ENCODE measurements around the gene ROR2. TPM values are rescaled to one million over a fixed set of nuclear protein-coding genes. Genes with fewer than 3 reads are reported as not detected.
A peak's percentile ranks its signal among the peaks of the same experiment; 100 is the strongest.

Gene ROR2
- total RNA-seq, 3 donors from 2014 or later (not counting 1 experiment from before 2014, with no cell fraction given): 1.7 TPM; not detected in 2

DNA sequence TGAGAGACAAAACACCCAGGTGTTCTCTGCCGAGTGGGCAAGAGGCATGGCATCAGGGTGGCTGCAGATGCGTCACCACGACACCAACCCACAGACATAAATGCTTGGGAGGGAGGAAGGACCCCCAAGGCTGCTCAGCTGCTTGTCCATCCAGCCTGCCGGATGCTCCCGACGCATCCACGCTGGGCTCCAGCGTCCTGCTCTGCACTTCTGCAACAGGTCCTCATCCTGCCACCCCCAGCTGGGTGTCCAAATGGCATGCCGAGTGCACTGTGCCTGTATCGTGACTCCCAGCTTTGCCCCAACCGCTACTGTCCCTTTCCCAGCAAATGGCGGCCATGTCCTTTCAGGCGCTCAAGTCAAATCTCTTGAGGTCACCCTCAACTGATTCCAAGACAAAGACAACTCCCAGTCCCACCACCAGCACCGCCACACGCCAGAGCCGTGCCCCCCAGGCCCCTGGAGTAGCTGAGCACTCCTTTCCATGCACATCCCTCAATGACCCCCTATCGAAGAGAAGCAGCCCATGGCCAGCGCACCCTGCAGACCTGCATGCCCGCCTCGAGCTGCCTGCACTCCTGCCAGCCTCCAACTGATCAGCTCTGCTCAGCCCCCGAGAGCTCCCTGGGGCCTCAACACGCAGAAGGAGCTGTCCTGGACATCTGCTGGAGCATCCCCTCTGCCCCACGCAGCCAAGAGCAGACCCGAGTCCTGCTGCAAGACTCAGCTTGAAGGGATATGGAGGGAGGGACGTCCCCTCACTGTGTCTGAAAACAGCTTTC is 116.7 kb downstream of the ROR2 start:
- Mint-ChIP-seq H3K4me1 (no peaks in the 10 kb centered on the region), H3K27me3 (ENCODE audit: low read depth in 2 of 2) (peaks cover 0 to 4% of the 10 kb centered on the region in 2 donors), H3K27ac (no peak overlapping the region), H3K4me3 (no peak overlapping the region), H3K9me3 (no peaks in the 10 kb centered on the region), H3K36me3 (no peaks in the 10 kb centered on the region)
- no peaks in the 10 kb centered on the region for H3K27me3 ChIP-seq (ENCODE audit: control insufficient read depth, insufficient read depth, low read length)
- TF ChIP-seq CTCF (IDR thresholded peaks at IDR 0.05): no peak
- no peak overlapping the region for H3K4me3 ChIP-seq (ENCODE audit: low read length)
- intact Hi-C loops (cut with micrococcal nuclease): no loop called here
- H3K36me3 ChIP-seq (ENCODE audit: control insufficient read depth, insufficient read depth, low read length): no peaks in the 10 kb centered on the region
- H3K4me1 ChIP-seq (ENCODE audit: control insufficient read depth, insufficient read depth, low read length): no peaks in the 10 kb centered on the region
- no peak for DNase-seq
- H3K27ac ChIP-seq (ENCODE audit: low read length): no peak overlapping the region
- ATAC-seq: peak in 1 of 3 donors; percentile 16
- 92% methylated on average over 25 of the region's 25 CpGs for WGBS (ENCODE audit: insufficient coverage)
- no peaks in the 10 kb centered on the region for H3K9me3 ChIP-seq (ENCODE audit: control insufficient read depth, insufficient read depth, low read length)

GRCh38 chr9:91832322-91832721 is 117.7 kb downstream of the ROR2 start:
- H3K27me3 ChIP-seq (ENCODE audit: control insufficient read depth, insufficient read depth, low read length): no peaks in the 10 kb centered on the region
- H3K4me3 Mint-ChIP-seq: no peak overlapping the region
- ATAC-seq: no peak

DNA sequence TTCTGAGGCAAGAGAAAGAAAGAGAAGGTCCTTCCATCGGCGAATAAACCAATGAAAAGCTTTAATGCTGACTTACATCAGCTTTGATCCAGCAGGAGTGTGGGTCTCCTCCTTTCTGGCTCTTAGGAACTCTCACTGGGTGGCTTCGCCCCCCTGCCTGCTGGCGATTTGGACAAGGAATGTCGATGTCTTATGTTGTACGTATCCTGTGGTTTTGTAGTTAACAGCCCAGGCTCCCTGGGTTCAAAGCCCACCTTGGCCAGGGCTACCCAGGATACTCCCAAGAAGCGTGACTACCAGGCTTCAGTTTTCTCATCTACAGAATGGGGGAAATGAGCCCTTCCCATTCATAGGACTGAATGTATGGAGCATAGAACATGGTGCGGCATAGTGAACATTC is 124.2 kb downstream of the ROR2 start:
- H3K27ac Mint-ChIP-seq: no peak overlapping the region
- peaks cover 7% of the 10 kb centered on the region in 2 donors for H3K27me3 Mint-ChIP-seq (ENCODE audit: low read depth in 2 of 2)
- 87% methylated on average over 8 of the region's 8 CpGs for WGBS (ENCODE audit: insufficient coverage)
- no peaks in the 10 kb centered on the region for H3K36me3 Mint-ChIP-seq
- no peak for ATAC-seq
- no peak overlapping the region for H3K4me3 Mint-ChIP-seq
- H3K4me1 Mint-ChIP-seq: no peaks in the 10 kb centered on the region
- H3K36me3 ChIP-seq (ENCODE audit: control insufficient read depth, insufficient read depth, low read length): no peaks in the 10 kb centered on the region
- intact Hi-C loops (cut with micrococcal nuclease): no loop called here
- no peak for TF ChIP-seq CTCF (IDR thresholded peaks at IDR 0.05)
- no peaks in the 10 kb centered on the region for H3K9me3 Mint-ChIP-seq
- H3K4me1 ChIP-seq (ENCODE audit: control insufficient read depth, insufficient read depth, low read length): no peaks in the 10 kb centered on the region
- H3K9me3 ChIP-seq (ENCODE audit: control insufficient read depth, insufficient read depth, low read length): no peaks in the 10 kb centered on the region
- H3K27ac ChIP-seq (ENCODE audit: low read length): no peak overlapping the region
- H3K27me3 ChIP-seq (ENCODE audit: control insufficient read depth, insufficient read depth, low read length): no peaks in the 10 kb centered on the region
- DNase-seq: no peak
- H3K4me3 ChIP-seq (ENCODE audit: low read length): no peak overlapping the region

More at GRCh38 chr9:91832322-91832721, 117.7 kb downstream of the ROR2 start:
- Histone ChIP-seq H3K4me3 (ENCODE audit: low read length) (no peak overlapping the region), H3K27ac (ENCODE audit: low read length) (no peak overlapping the region), H3K9me3 (ENCODE audit: control insufficient read depth, insufficient read depth, low read length) (no peaks in the 10 kb centered on the region), H3K4me1 (ENCODE audit: control insufficient read depth, insufficient read depth, low read length) (no peaks in the 10 kb centered on the region), H3K36me3 (ENCODE audit: control insufficient read depth, insufficient read depth, low read length) (no peaks in the 10 kb centered on the region)
- Mint-ChIP-seq H3K9me3 (no peaks in the 10 kb centered on the region), H3K27ac (no peak overlapping the region), H3K27me3 (ENCODE audit: low read depth in 2 of 2) (peaks cover 4 to 7% of the 10 kb centered on the region in 2 donors), H3K4me1 (no peaks in the 10 kb centered on the region), H3K36me3 (no peaks in the 10 kb centered on the region)
- DNase-seq: no peak
- TF ChIP-seq CTCF (IDR thresholded peaks at IDR 0.05): no peak
- intact Hi-C loops (cut with micrococcal nuclease): no loop called here
- WGBS (ENCODE audit: insufficient coverage): 88% methylated on average over 7 of the region's 7 CpGs

- H3K4me3 ChIP-seq (ENCODE audit: low read length): no peak overlapping the region
- H3K27me3 ChIP-seq (ENCODE audit: control insufficient read depth, insufficient read depth, low read length): no peaks in the 10 kb centered on the region
- H3K4me1 Mint-ChIP-seq: no peaks in the 10 kb centered on the region
- no peak overlapping the region for H3K4me3 Mint-ChIP-seq
- H3K27ac Mint-ChIP-seq: no peak overlapping the region
- H3K4me1 ChIP-seq (ENCODE audit: control insufficient read depth, insufficient read depth, low read length): no peaks in the 10 kb centered on the region
- no peaks in the 10 kb centered on the region for H3K9me3 Mint-ChIP-seq
- H3K9me3 ChIP-seq (ENCODE audit: control insufficient read depth, insufficient read depth, low read length): no peaks in the 10 kb centered on the region
- no peak for TF ChIP-seq CTCF (IDR thresholded peaks at IDR 0.05)
- intact Hi-C loops (cut with micrococcal nuclease): no loop called here
- peaks cover 7% of the 10 kb centered on the region in 2 donors for H3K27me3 Mint-ChIP-seq (ENCODE audit: low read depth in 2 of 2)
- DNase-seq (no peak), ATAC-seq (no peak)
- WGBS (ENCODE audit: insufficient coverage): 84% methylated on average over 4 of the region's 4 CpGs
- H3K36me3 ChIP-seq (ENCODE audit: control insufficient read depth, insufficient read depth, low read length): no peaks in the 10 kb centered on the region
- H3K36me3 Mint-ChIP-seq: no peaks in the 10 kb centered on the region
- no peak overlapping the region for H3K27ac ChIP-seq (ENCODE audit: low read length)
Observed at GRCh38 chr9:91825422-91825821, 124.6 kb downstream of the ROR2 start.

All from natural killer cell (primary cell).